Esophagus squamous epithelium (tissue), 5 donors: Measurements from ENCODE around the gene SCAI. TPM values are rescaled to one million over a fixed set of nuclear protein-coding genes. Genes with fewer than 3 reads are reported as not detected.

Experiments used
- DNase-seq: peaks from one replicate; lab custom pipeline; 2025; lab: John Stamatoyannopoulos, UW
- H3K27ac ChIP-seq, 4 donors: fragments of 200-600 bp; sonication (generic); one replicate each; pipeline ENCODE4 v1.5.1; 2016 to 2019; ENCODE audit warnings: mild to moderate bottlenecking in 1 of 4
- H3K27me3 ChIP-seq, 4 donors: fragments of 200-600 bp; sonication (generic); 1 replicate in 3 of 4; 2 replicates in 1 of 4; pipeline versions ENCODE4 v1.5.1 to v1.6.0; 2017 to 2021; ENCODE audit warnings: antibody characterized with exemption in 1 of 4
- H3K36me3 ChIP-seq, 3 donors: fragments of 200-600 bp; sonication (generic); one replicate each; pipeline ENCODE4 v1.5.1; 2016 to 2019
- H3K4me1 ChIP-seq, 3 donors: fragments of 200-600 bp; sonication (generic); one replicate each; pipeline ENCODE4 v1.5.1; 2017 to 2019
- H3K4me3 ChIP-seq, 4 donors: fragments of 200-600 bp; sonication (generic); 1 replicate in 3 of 4; 2 replicates in 1 of 4; pipeline ENCODE4 v1.5.1; 2016 to 2019; ENCODE audit warnings: mild to moderate bottlenecking in 2 of 4, moderate library complexity in 1 of 4
- H3K9me3 ChIP-seq, 3 donors: fragments of 200-600 bp; sonication (generic); one replicate each; pipeline ENCODE4 v1.5.1; 2016 to 2019
- POLR2A ChIP-seq, 4 donors: fragments of 450-650 bp; IDR thresholded peaks; one replicate each; pipeline ENCODE4 v1.6.1; 2017; ENCODE audit warnings: antibody characterized with exemption in 4 of 4, mild to moderate bottlenecking in 4 of 4, moderate library complexity in 3 of 4
- WGBS, 2 donors: methylation state at CpG; one replicate each; pipeline ENCODE4 v1.1.5; 2018; 5-methylcytosine and 5-hydroxymethylcytosine counted together
- intact Hi-C: fragments of 100-400 bp; cut with DNase I; formaldehyde crosslinking; loops from one replicate; pipeline ENCODE4 v1.15.0; 2022
- total RNA-seq, 4 donors: library from RNA; depleted of rRNA; stranded (reverse); fragments of >200 nt; gene quantifications; one replicate each; pipeline ENCODE4 v1.1.0, GENCODE V29; 2016
- TF ChIP-seq, protein P1 (sequence below), 6 experiments: fragments of 450-650 bp in 4 of 6; fragments of 200-600 bp in 2 of 6; sonication (generic) in 2 of 6; IDR thresholded peaks; one replicate each; pipeline ENCODE4 v1.5.1; 2016 to 2019; ENCODE audit warnings: antibody characterized with exemption in 6 of 6, mild to moderate bottlenecking in 4 of 6, moderate library complexity in 4 of 6
- donor health status: DM: yes; HTN: yes; CAD: no.

Gene SCAI
- total RNA-seq, 4 donors from 2014 or later = 3.3 to 9.9 (median 5.3) TPM

GRCh38 chr9:124914753-124915405 is 228.4 kb downstream of the SCAI start:
- TF ChIP-seq POLR2A (IDR thresholded peaks at IDR 0.05) = no peak
- TF ChIP-seq, protein P1, sequence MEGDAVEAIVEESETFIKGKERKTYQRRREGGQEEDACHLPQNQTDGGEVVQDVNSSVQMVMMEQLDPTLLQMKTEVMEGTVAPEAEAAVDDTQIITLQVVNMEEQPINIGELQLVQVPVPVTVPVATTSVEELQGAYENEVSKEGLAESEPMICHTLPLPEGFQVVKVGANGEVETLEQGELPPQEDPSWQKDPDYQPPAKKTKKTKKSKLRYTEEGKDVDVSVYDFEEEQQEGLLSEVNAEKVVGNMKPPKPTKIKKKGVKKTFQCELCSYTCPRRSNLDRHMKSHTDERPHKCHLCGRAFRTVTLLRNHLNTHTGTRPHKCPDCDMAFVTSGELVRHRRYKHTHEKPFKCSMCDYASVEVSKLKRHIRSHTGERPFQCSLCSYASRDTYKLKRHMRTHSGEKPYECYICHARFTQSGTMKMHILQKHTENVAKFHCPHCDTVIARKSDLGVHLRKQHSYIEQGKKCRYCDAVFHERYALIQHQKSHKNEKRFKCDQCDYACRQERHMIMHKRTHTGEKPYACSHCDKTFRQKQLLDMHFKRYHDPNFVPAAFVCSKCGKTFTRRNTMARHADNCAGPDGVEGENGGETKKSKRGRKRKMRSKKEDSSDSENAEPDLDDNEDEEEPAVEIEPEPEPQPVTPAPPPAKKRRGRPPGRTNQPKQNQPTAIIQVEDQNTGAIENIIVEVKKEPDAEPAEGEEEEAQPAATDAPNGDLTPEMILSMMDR (IDR thresholded peaks at IDR 0.05) = no peak
- Histone ChIP-seq H3K4me1 (no peaks in the 10 kb centered on the region), H3K36me3 (peaks cover 0 to 90% (median 25%) of the 10 kb centered on the region in 3 donors), H3K4me3 (no peak overlapping the region), H3K27me3 (no peaks in the 10 kb centered on the region), H3K27ac (no peak overlapping the region), H3K9me3 (no peaks in the 10 kb centered on the region)
- WGBS, 2 donors = 91 to 97% methylated on average over 5 of the region's 5 CpGs
- intact Hi-C loops = no loop called here
- DNase-seq = no peak

DNA sequence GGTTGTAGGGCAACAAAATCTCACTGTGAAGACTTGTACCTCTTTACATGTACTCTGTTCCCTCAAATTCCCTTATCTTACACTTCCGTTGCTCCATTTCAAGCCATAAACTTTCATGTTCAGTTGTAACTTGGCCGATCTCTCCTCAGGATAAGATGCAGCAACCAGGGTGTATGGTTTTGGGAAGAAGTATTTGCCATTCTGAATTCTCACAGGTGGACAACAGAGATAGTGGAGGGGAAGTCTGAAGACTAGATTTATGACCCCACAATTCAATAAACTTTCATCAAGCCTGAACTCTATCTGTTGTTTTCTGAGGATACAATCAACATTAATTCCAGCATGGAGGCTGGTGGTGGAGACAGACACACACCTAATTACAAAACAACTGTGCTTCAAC is 229.9 kb downstream of the SCAI start:
- no peaks in the 10 kb centered on the region for H3K9me3 ChIP-seq
- H3K4me3 ChIP-seq = no peak overlapping the region
- no peak for TF ChIP-seq POLR2A (IDR thresholded peaks at IDR 0.05)
- TF ChIP-seq, protein P1 (IDR thresholded peaks at IDR 0.05) = no peak
- no peaks in the 10 kb centered on the region for H3K4me1 ChIP-seq
- no peak for DNase-seq
- intact Hi-C loops = no loop called here
- 97% methylated on average over 2 of the region's 2 CpGs for WGBS, 2 donors
- H3K27me3 ChIP-seq = no peaks in the 10 kb centered on the region
- no peak overlapping the region for H3K27ac ChIP-seq
- H3K36me3 ChIP-seq = peaks cover 0 to 90% (median 14%) of the 10 kb centered on the region in 3 donors

DNA sequence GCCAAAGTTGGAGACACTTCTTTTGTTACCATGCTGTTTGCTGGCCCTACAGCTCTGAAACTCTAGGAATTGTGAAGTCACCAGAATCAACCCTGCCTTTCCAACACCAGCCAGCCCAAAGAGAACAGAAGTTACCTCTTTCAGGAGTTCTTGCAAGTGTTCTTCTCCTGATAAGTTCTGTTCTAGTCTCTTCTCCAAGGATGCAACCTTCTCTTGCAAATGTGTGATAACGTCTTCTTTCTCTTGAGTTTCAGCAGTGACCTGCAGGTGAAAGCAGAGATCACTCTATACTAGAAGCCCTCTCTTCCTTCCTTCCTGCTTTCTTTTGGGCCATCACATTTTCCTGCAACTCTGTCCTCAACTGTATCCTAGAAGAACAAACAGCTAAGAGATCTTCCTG is 231.6 kb downstream of the SCAI start:
- intact Hi-C loops = no loop called here
- DNase-seq = no peak

DNA sequence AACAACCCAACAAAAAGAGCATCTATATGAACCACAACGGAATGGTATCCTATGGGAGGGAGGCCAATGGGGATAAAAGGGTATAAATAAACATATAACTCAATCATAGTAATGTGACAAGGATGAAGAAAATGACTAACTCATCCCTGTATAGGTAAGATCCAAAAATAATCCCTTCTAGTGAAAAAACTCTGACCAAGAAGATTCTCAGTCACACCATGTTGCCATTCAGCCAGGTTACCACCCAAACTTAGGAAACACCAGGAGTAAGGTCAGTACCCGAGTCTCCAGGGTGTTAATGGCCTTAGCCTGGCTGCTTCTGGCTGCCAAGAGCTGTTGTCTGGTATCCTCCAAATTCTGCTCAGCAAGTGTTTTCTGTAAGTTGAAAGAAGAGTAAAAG is 235.2 kb downstream of the SCAI start:
- no peak for DNase-seq
- H3K4me1 ChIP-seq = no peaks in the 10 kb centered on the region
- no peak overlapping the region for H3K27ac ChIP-seq
- 73 to 92% methylated on average over 2 of the region's 2 CpGs for WGBS, 2 donors
- H3K36me3 ChIP-seq = peaks cover 0 to 99% (median 11%) of the 10 kb centered on the region in 3 donors
- no peaks in the 10 kb centered on the region for H3K9me3 ChIP-seq
- no peak overlapping the region for H3K4me3 ChIP-seq
- no peaks in the 10 kb centered on the region for H3K27me3 ChIP-seq
- TF ChIP-seq, protein P1 (IDR thresholded peaks at IDR 0.05) = no peak
- TF ChIP-seq POLR2A (IDR thresholded peaks at IDR 0.05) = no peak
- intact Hi-C loops = no loop called here

More for the DNA sequence above, 231.6 kb downstream of the SCAI start:
- Histone ChIP-seq H3K4me3 (no peak overlapping the region), H3K27me3 (no peaks in the 10 kb centered on the region), H3K36me3 (peaks cover 0 to 90% (median 11%) of the 10 kb centered on the region in 3 donors), H3K27ac (no peak overlapping the region), H3K4me1 (no peaks in the 10 kb centered on the region), H3K9me3 (no peaks in the 10 kb centered on the region)
- WGBS, 2 donors = 100% methylated on average over 1 of the region's 1 CpG
- no peak for TF ChIP-seq POLR2A (IDR thresholded peaks at IDR 0.05)
- TF ChIP-seq, protein P1 (IDR thresholded peaks at IDR 0.05) = no peak

- peaks cover 0 to 96% (median 11%) of the 10 kb centered on the region in 3 donors for H3K36me3 ChIP-seq
- WGBS, 2 donors = 82 to 86% methylated on average over 1 of the region's 1 CpG
- no peaks in the 10 kb centered on the region for H3K9me3 ChIP-seq
- intact Hi-C loops = no loop called here
- TF ChIP-seq POLR2A (IDR thresholded peaks at IDR 0.05) = no peak
- TF ChIP-seq, protein P1 (IDR thresholded peaks at IDR 0.05) = no peak
- H3K4me3 ChIP-seq = no peak overlapping the region
- no peak overlapping the region for H3K27ac ChIP-seq
- no peak for DNase-seq
- H3K4me1 ChIP-seq = no peaks in the 10 kb centered on the region
- H3K27me3 ChIP-seq = no peaks in the 10 kb centered on the region
Measured at GRCh38 chr9:124906966-124907365, 236.4 kb downstream of the SCAI start.
